WTC11 (cell line): Measurements from ENCODE around the gene OCA2. TPM values are rescaled to one million over a fixed set of nuclear protein-coding genes. Genes with fewer than 3 reads are reported as not detected.

Experiments used
- ATAC-seq: fragments of 200-7000 bp; cut with Tn5 transposase; 2 replicates; pipeline ENCODE4 v1.10.0; 2021; ENCODE audit warnings: mild to moderate bottlenecking, moderate library complexity
- CTCF ChIA-PET: fragments of 300-600 bp; sonication (Branson Sonifier 250); formaldehyde crosslinking; loops from one replicate; lab custom pipeline; 2021; ENCODE audit warnings: antibody characterized with exemption; lab: Charles Lee
- POLR2A ChIA-PET: fragments of 350-600 bp; sonication (Branson Sonifier 250); formaldehyde crosslinking; loops from one replicate; lab custom pipeline; 2021; ENCODE audit warnings: antibody characterized with exemption; lab: Charles Lee
- DNase-seq: peaks from one replicate; pipeline ENCODE4 v3.0.0; 2021; ENCODE audit warnings: low spot score
- H3K27ac Mint-ChIP-seq: 2 replicates; pipeline ENCODE4 v1.8.0; 2021; ENCODE audit warnings: mixed read lengths
- H3K27me3 Mint-ChIP-seq: 2 replicates; pipeline ENCODE4 v1.8.0; 2021; ENCODE audit warnings: low read depth, mild to moderate bottlenecking, moderate library complexity, mixed read lengths
- H3K36me3 Mint-ChIP-seq: 2 replicates; pipeline ENCODE4 v1.8.0; 2021; ENCODE audit warnings: mixed read lengths
- H3K4me1 Mint-ChIP-seq: 2 replicates; pipeline ENCODE4 v1.8.0; 2022; ENCODE audit warnings: mixed read lengths
- H3K4me3 Mint-ChIP-seq: 2 replicates; pipeline ENCODE4 v1.8.0; 2021; ENCODE audit warnings: mild to moderate bottlenecking, moderate library complexity, mixed read lengths
- H3K9me3 Mint-ChIP-seq: 2 replicates; pipeline ENCODE4 v1.8.0; 2021; ENCODE audit warnings: mixed read lengths
- ESRRA ChIP-seq: sonication (generic); formaldehyde crosslinking; IDR thresholded peaks from 2 replicates; pipeline ENCODE4 v1.8.1; 2022; ENCODE audit warnings: mild to moderate bottlenecking, missing genetic modification reagents, borderline replicate concordance
- JAZF1 ChIP-seq: fragments of 250-450 bp; sonication (Bioruptor Pico); IDR thresholded peaks from 2 replicates; pipeline ENCODE4 v1.9.0; 2021; ENCODE audit warnings: moderate library complexity, mild to moderate bottlenecking, inconsistent platforms
- NFATC4 ChIP-seq: fragments of 250-450 bp; sonication (Bioruptor Pico); IDR thresholded peaks from 2 replicates; pipeline ENCODE4 v1.9.0; 2021; ENCODE audit warnings: mild to moderate bottlenecking
- RELA ChIP-seq: sonication (generic); formaldehyde crosslinking; IDR thresholded peaks from 2 replicates; pipeline ENCODE4 v1.8.1; 2022; ENCODE audit warnings: missing genetic modification reagents, mild to moderate bottlenecking, borderline replicate concordance
- SMAD4 ChIP-seq: sonication (generic); formaldehyde crosslinking; IDR thresholded peaks from 2 replicates; pipeline ENCODE4 v1.8.0; 2022; ENCODE audit warnings: mild to moderate bottlenecking, missing genetic modification reagents
- TCF7 ChIP-seq: sonication (generic); formaldehyde crosslinking; IDR thresholded peaks from 2 replicates; pipeline ENCODE4 v1.8.0; 2022; ENCODE audit warnings: mild to moderate bottlenecking, low read depth, missing genetic modification reagents, moderate library complexity
- TEAD4 ChIP-seq: sonication (generic); formaldehyde crosslinking; IDR thresholded peaks from 2 replicates; pipeline ENCODE4 v1.8.0; 2022; ENCODE audit warnings: mild to moderate bottlenecking, missing genetic modification reagents
- TP53 ChIP-seq: sonication (generic); formaldehyde crosslinking; IDR thresholded peaks from 2 replicates; pipeline ENCODE4 v1.8.1; 2023; ENCODE audit warnings: mild to moderate bottlenecking, missing genetic modification reagents
- ZNF317 ChIP-seq: sonication (generic); formaldehyde crosslinking; IDR thresholded peaks from 2 replicates; pipeline ENCODE4 v1.8.1; 2023; ENCODE audit warnings: low read depth, mild to moderate bottlenecking, moderate library complexity, missing genetic modification reagents, borderline replicate concordance
- ZNF416 ChIP-seq: fragments of 250-450 bp; sonication (Bioruptor Pico); IDR thresholded peaks from 2 replicates; pipeline ENCODE4 v1.9.0; 2021; ENCODE audit warnings: mild to moderate bottlenecking, inconsistent platforms
- total RNA-seq: library from RNA; stranded (reverse); gene quantifications from 3 replicates; pipeline ENCODE4 v1.2.3, GENCODE V29; 2021
- TF ChIP-seq, protein P1 (sequence below): sonication (generic); formaldehyde crosslinking; IDR thresholded peaks from 2 replicates; pipeline ENCODE4 v1.8.1; 2023; ENCODE audit warnings: mild to moderate bottlenecking, moderate library complexity, missing genetic modification reagents
- TF ChIP-seq, protein P2 (sequence below): sonication (generic); formaldehyde crosslinking; IDR thresholded peaks from 2 replicates; pipeline ENCODE4 v1.8.1; 2023; ENCODE audit warnings: mild to moderate bottlenecking, missing genetic modification reagents
- TF ChIP-seq, protein P3 (sequence below): sonication (generic); formaldehyde crosslinking; IDR thresholded peaks from 2 replicates; pipeline ENCODE4 v1.8.0; 2022; ENCODE audit warnings: mild to moderate bottlenecking, missing genetic modification reagents
- TF ChIP-seq, protein P4 (sequence below): sonication (generic); formaldehyde crosslinking; IDR thresholded peaks from 2 replicates; pipeline ENCODE4 v1.8.0; 2022; ENCODE audit warnings: mild to moderate bottlenecking, missing genetic modification reagents
- TF ChIP-seq, protein P5 (sequence below): sonication (generic); formaldehyde crosslinking; IDR thresholded peaks from 2 replicates; pipeline ENCODE4 v1.8.1; 2022; ENCODE audit warnings: mild to moderate bottlenecking, missing genetic modification reagents, moderate library complexity, borderline replicate concordance
- TF ChIP-seq, protein P6 (sequence below): sonication (generic); formaldehyde crosslinking; conservative IDR thresholded peaks from 2 replicates; pipeline ENCODE4 v1.8.1; 2022; ENCODE audit warnings: mild to moderate bottlenecking, missing genetic modification reagents
- TF ChIP-seq, protein P7 (sequence below): sonication (generic); formaldehyde crosslinking; IDR thresholded peaks from 2 replicates; pipeline ENCODE4 v1.8.0; 2023; ENCODE audit warnings: mild to moderate bottlenecking, missing genetic modification reagents
- TF ChIP-seq, protein P8 (sequence below): sonication (generic); formaldehyde crosslinking; IDR thresholded peaks from 2 replicates; pipeline ENCODE4 v1.8.0; 2022; ENCODE audit warnings: missing genetic modification reagents

OCA2 gene
- total RNA-seq, 1 experiment from 2014 or later: 0.39 TPM

DNA sequence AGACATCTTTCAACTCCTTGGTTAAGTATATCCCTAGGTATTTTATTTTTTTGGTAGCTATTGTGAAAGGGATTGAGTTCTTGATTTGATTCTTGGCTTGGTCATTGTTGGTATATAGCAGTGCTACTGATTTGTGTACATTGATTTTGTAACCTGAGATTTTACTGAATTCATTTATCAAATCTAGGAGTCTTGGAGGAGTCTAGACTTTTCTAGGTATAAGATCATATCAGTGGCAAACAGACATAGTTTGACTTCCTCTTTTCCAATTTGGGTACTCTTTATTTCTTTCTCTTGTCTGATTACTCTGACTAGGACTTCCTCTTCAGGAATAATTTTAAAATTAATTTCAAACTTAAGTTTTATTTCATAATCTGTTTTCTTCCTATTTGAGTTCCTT lies 125.2 kb downstream of the OCA2 start (continued):
- TF ChIP-seq, protein P1, sequence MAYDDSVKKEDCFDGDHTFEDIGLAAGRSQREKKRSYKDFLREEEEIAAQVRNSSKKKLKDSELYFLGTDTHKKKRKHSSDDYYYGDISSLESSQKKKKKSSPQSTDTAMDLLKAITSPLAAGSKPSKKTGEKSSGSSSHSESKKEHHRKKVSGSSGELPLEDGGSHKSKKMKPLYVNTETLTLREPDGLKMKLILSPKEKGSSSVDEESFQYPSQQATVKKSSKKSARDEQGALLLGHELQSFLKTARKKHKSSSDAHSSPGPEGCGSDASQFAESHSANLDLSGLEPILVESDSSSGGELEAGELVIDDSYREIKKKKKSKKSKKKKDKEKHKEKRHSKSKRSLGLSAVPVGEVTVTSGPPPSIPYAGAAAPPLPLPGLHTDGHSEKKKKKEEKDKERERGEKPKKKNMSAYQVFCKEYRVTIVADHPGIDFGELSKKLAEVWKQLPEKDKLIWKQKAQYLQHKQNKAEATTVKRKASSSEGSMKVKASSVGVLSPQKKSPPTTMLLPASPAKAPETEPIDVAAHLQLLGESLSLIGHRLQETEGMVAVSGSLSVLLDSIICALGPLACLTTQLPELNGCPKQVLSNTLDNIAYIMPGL (CRISPR knock-in tag): no peak
- no peak for TF ChIP-seq ZNF416 (CRISPR knock-in tag)
- TF ChIP-seq, protein P2, sequence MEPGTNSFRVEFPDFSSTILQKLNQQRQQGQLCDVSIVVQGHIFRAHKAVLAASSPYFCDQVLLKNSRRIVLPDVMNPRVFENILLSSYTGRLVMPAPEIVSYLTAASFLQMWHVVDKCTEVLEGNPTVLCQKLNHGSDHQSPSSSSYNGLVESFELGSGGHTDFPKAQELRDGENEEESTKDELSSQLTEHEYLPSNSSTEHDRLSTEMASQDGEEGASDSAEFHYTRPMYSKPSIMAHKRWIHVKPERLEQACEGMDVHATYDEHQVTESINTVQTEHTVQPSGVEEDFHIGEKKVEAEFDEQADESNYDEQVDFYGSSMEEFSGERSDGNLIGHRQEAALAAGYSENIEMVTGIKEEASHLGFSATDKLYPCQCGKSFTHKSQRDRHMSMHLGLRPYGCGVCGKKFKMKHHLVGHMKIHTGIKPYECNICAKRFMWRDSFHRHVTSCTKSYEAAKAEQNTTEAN (CRISPR knock-in tag): no peak
- no peak for TF ChIP-seq JAZF1 (CRISPR knock-in tag)

DNA sequence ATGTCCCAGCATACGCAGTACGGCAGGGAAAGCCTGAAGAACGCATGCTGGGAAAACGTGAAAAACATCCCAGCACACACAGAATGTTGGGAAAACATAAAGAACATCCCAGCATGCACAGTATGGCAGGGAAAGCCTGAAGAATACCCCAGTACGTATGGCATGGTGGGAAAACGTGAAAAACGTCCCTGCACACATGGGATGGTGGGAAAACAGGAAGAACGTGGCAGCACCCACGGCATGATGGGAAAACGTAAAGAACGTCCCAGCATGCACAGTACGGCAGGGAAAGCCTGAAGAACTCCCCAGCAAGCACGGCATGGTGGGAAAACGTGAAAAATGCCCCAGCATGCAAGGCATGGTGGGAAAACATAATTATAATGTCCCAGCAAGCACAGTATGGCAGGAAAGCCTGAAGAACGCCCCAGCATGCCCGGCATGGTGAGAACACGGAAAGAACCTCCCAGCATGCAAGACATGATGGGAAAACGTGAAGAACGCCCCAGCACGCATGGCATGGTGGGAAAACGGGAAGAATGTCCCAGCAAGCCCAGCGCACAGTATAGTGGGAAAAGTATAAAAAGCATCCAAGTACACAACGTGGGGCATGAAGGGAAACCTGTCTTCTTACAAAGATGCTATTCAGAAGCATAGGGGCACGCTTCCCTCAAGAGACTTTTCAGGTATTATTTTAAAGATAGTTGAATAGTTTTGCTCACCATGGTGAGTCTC lies 128.3 kb downstream of the OCA2 start:
- Mint-ChIP-seq H3K9me3 (peaks cover 33% of the 10 kb centered on the region), H3K27me3 (no peaks in the 10 kb centered on the region; the same call in 1 of the 2 replicates), H3K36me3 (no peaks in the 10 kb centered on the region), H3K4me1 (no peaks in the 10 kb centered on the region), H3K27ac (no peak overlapping the region), H3K4me3 (no peak overlapping the region)
- TF ChIP-seq, protein P3, sequence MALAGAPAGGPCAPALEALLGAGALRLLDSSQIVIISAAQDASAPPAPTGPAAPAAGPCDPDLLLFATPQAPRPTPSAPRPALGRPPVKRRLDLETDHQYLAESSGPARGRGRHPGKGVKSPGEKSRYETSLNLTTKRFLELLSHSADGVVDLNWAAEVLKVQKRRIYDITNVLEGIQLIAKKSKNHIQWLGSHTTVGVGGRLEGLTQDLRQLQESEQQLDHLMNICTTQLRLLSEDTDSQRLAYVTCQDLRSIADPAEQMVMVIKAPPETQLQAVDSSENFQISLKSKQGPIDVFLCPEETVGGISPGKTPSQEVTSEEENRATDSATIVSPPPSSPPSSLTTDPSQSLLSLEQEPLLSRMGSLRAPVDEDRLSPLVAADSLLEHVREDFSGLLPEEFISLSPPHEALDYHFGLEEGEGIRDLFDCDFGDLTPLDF: no peak
- TF ChIP-seq ESRRA (no peak), NFATC4 (no peak), TCF7 (CRISPR knock-in tag) (no peak)
- TF ChIP-seq, protein P4, sequence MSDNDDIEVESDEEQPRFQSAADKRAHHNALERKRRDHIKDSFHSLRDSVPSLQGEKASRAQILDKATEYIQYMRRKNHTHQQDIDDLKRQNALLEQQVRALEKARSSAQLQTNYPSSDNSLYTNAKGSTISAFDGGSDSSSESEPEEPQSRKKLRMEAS (CRISPR knock-in tag): no peak
- TF ChIP-seq, protein P5, sequence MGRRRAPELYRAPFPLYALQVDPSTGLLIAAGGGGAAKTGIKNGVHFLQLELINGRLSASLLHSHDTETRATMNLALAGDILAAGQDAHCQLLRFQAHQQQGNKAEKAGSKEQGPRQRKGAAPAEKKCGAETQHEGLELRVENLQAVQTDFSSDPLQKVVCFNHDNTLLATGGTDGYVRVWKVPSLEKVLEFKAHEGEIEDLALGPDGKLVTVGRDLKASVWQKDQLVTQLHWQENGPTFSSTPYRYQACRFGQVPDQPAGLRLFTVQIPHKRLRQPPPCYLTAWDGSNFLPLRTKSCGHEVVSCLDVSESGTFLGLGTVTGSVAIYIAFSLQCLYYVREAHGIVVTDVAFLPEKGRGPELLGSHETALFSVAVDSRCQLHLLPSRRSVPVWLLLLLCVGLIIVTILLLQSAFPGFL: no peak
- no peak for DNase-seq
- ATAC-seq: no peak
- CTCF ChIA-PET: interaction anchor here (2.5 kb wide), 1 partner anchor 51 kb away, joined by 9 read pairs; no protein-coding TSS in a partner anchor
- POLR2A ChIA-PET: no interaction called here

DNA sequence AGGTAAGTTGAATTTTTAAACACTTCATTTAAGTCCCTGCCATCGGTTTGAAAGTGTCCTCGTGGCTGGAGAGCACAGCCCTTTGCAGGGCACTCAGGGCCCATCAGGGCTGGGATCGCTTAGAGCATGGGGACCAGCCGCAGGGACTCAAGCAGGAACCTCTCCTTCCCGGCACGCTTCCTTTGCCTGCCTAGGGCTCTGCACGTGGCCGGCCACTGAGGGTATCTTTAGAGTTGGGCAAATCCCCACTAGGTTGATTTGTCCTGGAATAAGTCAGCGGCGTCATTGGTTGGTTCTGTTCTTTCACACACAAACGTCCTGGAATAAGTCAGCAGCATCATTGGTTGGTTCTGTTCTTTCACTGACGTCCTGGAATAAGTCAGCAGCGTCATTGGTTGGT lies 131.6 kb downstream of the OCA2 start:
- H3K9me3 Mint-ChIP-seq: peaks cover 24% of the 10 kb centered on the region
- no peak overlapping the region for H3K27ac Mint-ChIP-seq
- ATAC-seq (no peak), DNase-seq (no peak)
- CTCF ChIA-PET: no interaction called here
- POLR2A ChIA-PET: no interaction called here
- no peak overlapping the region for H3K4me3 Mint-ChIP-seq
- no peaks in the 10 kb centered on the region for H3K4me1 Mint-ChIP-seq
- no peaks in the 10 kb centered on the region; the same call in 1 of the 2 replicates for H3K27me3 Mint-ChIP-seq
- no peaks in the 10 kb centered on the region for H3K36me3 Mint-ChIP-seq
- TF ChIP-seq NFATC4 (no peak), TP53 (CRISPR knock-in tag) (no peak), RELA (no peak), ZNF317 (CRISPR knock-in tag) (no peak), SMAD4 (CRISPR knock-in tag) (no peak), TEAD4 (CRISPR knock-in tag) (no peak)
- TF ChIP-seq, protein P6, sequence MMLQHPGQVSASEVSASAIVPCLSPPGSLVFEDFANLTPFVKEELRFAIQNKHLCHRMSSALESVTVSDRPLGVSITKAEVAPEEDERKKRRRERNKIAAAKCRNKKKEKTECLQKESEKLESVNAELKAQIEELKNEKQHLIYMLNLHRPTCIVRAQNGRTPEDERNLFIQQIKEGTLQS (CRISPR knock-in tag): no peak
- TF ChIP-seq, protein P7, sequence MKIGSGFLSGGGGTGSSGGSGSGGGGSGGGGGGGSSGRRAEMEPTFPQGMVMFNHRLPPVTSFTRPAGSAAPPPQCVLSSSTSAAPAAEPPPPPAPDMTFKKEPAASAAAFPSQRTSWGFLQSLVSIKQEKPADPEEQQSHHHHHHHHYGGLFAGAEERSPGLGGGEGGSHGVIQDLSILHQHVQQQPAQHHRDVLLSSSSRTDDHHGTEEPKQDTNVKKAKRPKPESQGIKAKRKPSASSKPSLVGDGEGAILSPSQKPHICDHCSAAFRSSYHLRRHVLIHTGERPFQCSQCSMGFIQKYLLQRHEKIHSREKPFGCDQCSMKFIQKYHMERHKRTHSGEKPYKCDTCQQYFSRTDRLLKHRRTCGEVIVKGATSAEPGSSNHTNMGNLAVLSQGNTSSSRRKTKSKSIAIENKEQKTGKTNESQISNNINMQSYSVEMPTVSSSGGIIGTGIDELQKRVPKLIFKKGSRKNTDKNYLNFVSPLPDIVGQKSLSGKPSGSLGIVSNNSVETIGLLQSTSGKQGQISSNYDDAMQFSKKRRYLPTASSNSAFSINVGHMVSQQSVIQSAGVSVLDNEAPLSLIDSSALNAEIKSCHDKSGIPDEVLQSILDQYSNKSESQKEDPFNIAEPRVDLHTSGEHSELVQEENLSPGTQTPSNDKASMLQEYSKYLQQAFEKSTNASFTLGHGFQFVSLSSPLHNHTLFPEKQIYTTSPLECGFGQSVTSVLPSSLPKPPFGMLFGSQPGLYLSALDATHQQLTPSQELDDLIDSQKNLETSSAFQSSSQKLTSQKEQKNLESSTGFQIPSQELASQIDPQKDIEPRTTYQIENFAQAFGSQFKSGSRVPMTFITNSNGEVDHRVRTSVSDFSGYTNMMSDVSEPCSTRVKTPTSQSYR: no peak
- TF ChIP-seq, protein P8, sequence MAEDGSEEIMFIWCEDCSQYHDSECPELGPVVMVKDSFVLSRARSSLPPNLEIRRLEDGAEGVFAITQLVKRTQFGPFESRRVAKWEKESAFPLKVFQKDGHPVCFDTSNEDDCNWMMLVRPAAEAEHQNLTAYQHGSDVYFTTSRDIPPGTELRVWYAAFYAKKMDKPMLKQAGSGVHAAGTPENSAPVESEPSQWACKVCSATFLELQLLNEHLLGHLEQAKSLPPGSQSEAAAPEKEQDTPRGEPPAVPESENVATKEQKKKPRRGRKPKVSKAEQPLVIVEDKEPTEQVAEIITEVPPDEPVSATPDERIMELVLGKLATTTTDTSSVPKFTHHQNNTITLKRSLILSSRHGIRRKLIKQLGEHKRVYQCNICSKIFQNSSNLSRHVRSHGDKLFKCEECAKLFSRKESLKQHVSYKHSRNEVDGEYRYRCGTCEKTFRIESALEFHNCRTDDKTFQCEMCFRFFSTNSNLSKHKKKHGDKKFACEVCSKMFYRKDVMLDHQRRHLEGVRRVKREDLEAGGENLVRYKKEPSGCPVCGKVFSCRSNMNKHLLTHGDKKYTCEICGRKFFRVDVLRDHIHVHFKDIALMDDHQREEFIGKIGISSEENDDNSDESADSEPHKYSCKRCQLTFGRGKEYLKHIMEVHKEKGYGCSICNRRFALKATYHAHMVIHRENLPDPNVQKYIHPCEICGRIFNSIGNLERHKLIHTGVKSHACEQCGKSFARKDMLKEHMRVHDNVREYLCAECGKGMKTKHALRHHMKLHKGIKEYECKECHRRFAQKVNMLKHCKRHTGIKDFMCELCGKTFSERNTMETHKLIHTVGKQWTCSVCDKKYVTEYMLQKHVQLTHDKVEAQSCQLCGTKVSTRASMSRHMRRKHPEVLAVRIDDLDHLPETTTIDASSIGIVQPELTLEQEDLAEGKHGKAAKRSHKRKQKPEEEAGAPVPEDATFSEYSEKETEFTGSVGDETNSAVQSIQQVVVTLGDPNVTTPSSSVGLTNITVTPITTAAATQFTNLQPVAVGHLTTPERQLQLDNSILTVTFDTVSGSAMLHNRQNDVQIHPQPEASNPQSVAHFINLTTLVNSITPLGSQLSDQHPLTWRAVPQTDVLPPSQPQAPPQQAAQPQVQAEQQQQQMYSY (CRISPR knock-in tag): no peak
